ENCODE results near the gene ZDHHC20.

The ZDHHC20 gene

DNA sequence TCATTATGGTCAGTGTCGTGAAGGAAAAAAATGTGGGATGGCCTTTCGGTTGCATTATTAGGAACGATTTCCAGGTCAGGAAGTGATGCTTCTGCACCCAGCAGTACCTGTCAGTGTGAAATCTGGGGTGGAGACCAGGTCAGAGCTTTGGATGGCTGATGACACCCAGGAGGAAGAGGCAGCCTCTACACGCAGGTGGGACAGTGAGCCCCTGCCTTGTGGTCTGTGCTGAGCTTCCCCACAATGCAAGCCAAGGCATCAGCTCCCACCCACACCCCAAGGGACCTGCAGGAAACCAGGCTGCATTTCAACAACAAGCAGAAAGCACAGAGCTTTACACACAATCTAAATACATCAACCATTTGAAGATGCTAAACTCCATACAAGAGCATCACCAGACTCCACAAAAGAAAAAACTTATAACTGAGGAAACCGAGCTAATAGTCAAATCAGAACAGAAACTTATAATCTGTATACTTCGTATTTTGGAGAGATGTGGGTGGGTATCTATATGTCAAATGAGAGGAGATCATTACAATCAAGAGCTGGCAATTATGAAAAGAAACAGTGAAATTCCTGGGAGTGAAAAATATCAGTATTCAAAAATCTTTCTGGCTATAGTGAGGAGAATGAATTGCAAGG lies 130.1 kb downstream of the ZDHHC20 start:
- in situ Hi-C loops (cut with MboI; ENCODE audit: low sequenced_read_pairs): no loop called here

DNA sequence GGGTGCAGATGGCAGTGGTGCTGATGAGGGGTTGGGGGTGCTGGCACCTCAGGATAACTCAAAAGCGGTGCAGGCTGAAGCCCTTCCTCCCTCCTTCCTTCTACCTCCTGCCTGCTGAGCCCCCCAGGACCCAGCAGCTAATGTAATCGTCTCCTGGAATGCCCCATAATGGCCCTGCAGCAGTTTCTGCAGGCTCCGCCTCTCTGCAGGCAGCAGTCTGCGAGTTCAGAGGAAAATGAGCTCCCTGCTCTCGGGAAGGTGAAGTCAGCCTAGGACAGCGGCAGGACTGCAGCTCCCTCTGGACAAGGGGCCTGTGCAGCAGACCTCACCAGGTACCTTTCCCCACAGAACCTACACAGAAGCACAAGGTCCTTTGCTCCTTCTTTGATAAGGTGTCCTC lies 130.9 kb downstream of the ZDHHC20 start:
- in situ Hi-C loops (cut with MboI; ENCODE audit: low sequenced_read_pairs): no loop called here

DNA sequence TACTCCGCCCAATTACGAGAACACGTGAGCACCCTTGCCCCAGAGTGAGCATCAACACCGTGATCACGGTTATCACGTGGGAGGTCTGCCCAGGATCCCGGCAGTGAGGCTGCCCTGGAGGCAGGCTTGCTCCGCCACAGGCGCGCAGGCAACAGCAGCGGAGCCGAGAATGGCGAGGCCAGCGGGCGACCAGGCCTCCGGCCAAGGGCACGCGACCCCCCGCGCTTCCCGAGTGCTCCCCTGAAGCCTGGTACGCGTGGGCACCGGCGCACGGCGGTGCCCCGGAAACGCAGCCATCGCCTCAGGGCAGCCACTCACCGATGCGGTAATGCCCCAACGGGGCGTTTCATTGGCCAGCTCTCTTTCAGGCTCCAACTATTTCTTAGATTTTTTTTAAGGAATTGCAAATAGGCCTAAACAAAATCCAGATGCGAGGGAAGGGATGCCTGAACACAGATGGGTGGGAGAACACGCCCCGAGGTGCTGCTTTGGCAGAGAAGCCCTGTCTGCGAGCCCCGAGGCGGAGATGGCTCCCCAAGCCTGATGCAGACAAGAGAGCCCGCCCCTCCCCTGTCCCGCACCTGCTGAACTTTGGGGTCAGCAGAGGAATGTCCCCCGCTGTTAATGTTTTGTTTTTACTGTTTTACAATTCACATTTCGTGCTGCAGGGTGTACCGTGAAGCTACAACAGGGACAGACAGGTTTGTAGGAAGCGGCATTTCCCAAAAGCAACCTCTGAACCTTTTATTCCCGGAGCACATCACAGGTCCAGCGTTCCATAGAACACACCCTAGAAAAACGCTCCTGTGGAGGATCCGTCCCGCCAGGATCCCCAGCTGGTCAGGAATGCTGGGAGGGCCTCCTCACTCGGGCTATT lies 132.7 kb downstream of the ZDHHC20 start:
- in situ Hi-C loops (cut with MboI; ENCODE audit: low sequenced_read_pairs): no loop called here

- in situ Hi-C loops (cut with MboI; ENCODE audit: low sequenced_read_pairs): no loop called here
These were observed 134.3 kb downstream of the ZDHHC20 start for GRCh38 chr13:21324803-21325202.

GRCh38 chr13:21322988-21323387 lies 136.1 kb downstream of the ZDHHC20 start:
- in situ Hi-C loops (cut with MboI; ENCODE audit: low sequenced_read_pairs): no loop called here

Data from HL-60/S4 treated with phorbol 12-myristate 13-acetate at 8.2 ng/mL for 4 days and 3 days (cell line).